ENCODE results near the gene PCGF2. TPM values are rescaled to one million over a fixed set of nuclear protein-coding genes. Genes with fewer than 3 reads are reported as not detected.

The PCGF2 gene
- total RNA-seq, 6 donors from 2014 or later: 14.6 to 51.7 (median 31.9) TPM

GRCh38 chr17:38719289-38719942 lies 28.7 kb downstream of the PCGF2 start:
- DNase-seq: no peak
- no peak for ATAC-seq (ENCODE audit: low FRiP score in 2 of 2)
- Histone ChIP-seq H3K27me3 (no peaks in the 10 kb centered on the region), H3K4me1 (peaks cover 3 to 11% (median 4%) of the 10 kb centered on the region in 4 donors), H3K36me3 (peaks cover 11 to 93% (median 74%) of the 10 kb centered on the region in 4 donors), H3K9me3 (no peaks in the 10 kb centered on the region), H3K27ac (no peak overlapping the region), H3K4me3 (no peak overlapping the region)
- 91 to 92% methylated on average over 19 to 29 of the region's 29 CpGs for WGBS, 2 donors
- no peak for TF ChIP-seq EP300 (IDR thresholded peaks at IDR 0.05)

DNA sequence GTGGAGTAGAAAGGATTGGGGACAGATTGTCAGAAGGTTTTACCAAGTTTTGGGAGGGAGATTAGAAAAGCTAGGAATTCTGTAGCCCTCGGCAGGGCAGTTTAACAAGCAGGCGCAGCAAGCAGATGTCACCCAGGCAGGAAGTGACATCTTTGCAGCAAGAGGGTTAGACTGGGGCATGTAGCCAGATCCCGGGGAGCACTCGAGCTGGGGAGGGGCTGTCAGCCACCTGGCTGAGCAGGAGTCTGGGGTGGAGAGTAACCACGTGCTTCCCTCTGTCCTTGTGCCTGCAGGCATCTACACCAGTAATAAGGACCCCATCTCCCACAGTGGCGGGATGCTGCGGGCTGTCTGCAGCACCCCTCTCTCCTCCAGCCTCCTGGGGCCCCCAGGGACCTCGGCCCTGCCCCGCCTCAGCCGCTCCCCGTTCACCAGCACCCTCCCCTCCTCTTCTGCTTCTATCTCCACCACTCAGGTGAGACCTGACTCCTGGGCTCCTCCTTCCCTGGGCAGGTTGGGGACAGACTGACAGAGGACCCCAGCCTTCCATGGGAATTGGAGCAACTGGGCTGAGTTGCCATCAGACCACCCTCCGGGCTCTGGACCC lies 30.9 kb downstream of the PCGF2 start:
- no peak overlapping the region for H3K27ac ChIP-seq
- no peak overlapping the region for H3K4me3 ChIP-seq
- peaks cover 17 to 100% (median 83%) of the 10 kb centered on the region in 4 donors for H3K36me3 ChIP-seq
- no peaks in the 10 kb centered on the region for H3K27me3 ChIP-seq
- DNase-seq (no peak), ATAC-seq (ENCODE audit: low FRiP score in 2 of 2) (no peak)
- H3K9me3 ChIP-seq: no peaks in the 10 kb centered on the region
- 76 to 84% methylated on average over 11 of the region's 12 CpGs for WGBS, 2 donors
- no peak for TF ChIP-seq POLR2AphosphoS5 (IDR thresholded peaks at IDR 0.05)
- TF ChIP-seq CTCF (IDR thresholded peaks at IDR 0.05): no peak
- TF ChIP-seq POLR2A (IDR thresholded peaks at IDR 0.05): no peak
- no peak for TF ChIP-seq EP300 (IDR thresholded peaks at IDR 0.05)
- peaks cover 0 to 4% (median 2%) of the 10 kb centered on the region in 4 donors for H3K4me1 ChIP-seq

DNA sequence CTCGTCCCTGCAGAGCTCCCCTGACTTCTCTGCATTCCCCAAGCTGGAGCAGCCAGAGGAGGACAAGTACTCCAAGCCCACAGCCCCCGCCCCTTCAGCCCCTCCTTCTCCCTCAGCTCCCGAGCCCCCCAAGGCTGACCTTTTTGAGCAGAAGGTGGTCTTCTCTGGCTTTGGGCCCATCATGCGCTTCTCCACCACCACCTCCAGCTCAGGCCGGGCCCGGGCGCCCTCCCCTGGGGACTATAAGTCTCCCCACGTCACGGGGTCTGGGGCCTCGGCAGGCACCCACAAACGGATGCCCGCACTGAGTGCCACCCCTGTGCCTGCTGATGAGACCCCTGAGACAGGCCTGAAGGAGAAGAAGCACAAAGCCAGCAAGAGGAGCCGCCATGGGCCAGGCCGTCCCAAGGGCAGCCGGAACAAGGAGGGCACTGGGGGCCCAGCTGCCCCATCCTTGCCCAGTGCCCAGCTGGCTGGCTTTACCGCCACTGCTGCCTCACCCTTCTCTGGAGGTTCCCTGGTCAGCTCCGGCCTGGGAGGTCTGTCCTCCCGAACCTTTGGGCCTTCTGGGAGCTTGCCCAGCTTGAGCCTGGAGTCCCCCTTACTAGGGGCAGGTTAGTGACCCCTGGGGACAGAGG lies 31.6 kb downstream of the PCGF2 start:
- peaks cover 24 to 100% (median 83%) of the 10 kb centered on the region in 4 donors for H3K36me3 ChIP-seq
- H3K27ac ChIP-seq: no peak overlapping the region
- no peaks in the 10 kb centered on the region for H3K27me3 ChIP-seq
- DNase-seq (peak in 1 of 2 donors; percentile 73), ATAC-seq (ENCODE audit: low FRiP score in 2 of 2) (no peak)
- no peak overlapping the region for H3K4me3 ChIP-seq
- TF ChIP-seq POLR2AphosphoS5 (IDR thresholded peaks at IDR 0.05): no peak
- no peak for TF ChIP-seq EP300 (IDR thresholded peaks at IDR 0.05)
- TF ChIP-seq POLR2A (IDR thresholded peaks at IDR 0.05): no peak
- TF ChIP-seq CTCF (IDR thresholded peaks at IDR 0.05): no peak
- H3K9me3 ChIP-seq: no peaks in the 10 kb centered on the region
- 97 to 99% methylated on average over 15 to 18 of the region's 18 CpGs for WGBS, 2 donors
- peaks cover 4 to 8% (median 4%) of the 10 kb centered on the region in 4 donors for H3K4me1 ChIP-seq

DNA sequence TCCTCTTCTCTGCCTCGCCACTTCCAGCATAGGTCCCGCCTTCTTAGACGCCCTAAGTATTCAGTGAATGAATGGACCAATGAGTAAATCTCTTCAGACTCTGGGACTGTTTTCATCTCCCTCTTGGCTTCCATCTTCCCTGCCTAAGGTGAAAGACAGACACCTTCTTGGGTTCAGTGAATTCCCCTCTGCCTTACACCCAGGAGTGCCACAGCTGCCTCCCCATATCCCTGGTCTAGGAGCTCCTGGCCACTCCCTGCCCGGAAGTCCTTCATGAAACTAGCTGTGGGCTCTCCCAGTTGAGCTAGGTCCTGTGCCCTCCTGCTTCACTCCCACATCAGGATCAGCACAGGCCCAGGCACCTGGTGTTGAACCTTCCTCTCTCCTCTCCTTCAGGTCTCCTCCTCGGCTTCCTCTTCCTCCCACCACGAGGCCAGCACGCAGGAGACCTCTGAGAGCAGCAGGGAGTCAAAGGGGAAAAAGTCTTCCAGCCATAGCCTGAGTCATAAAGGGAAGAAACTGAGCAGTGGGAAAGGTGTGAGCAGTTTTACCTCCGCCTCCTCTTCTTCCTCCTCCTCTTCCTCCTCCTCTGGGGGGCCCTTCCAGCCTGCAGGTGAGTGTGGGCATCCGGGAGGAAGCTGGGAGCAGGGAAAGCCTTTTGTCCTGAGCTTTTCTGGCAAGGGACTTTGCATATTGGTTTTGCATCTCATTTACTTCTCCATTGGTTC lies 32.8 kb downstream of the PCGF2 start:
- peaks cover 21 to 98% (median 77%) of the 10 kb centered on the region in 4 donors for H3K36me3 ChIP-seq
- TF ChIP-seq CTCF (IDR thresholded peaks at IDR 0.05): no peak
- no peak for TF ChIP-seq POLR2AphosphoS5 (IDR thresholded peaks at IDR 0.05)
- TF ChIP-seq EP300 (IDR thresholded peaks at IDR 0.05): no peak
- no peak for TF ChIP-seq POLR2A (IDR thresholded peaks at IDR 0.05)
- WGBS, 2 donors: 86 to 89% methylated on average over 9 of the region's 9 CpGs
- ATAC-seq (ENCODE audit: low FRiP score in 2 of 2) (no peak), DNase-seq (no peak)
- H3K4me3 ChIP-seq: no peak overlapping the region
- H3K27ac ChIP-seq: no peak overlapping the region
- no peaks in the 10 kb centered on the region for H3K9me3 ChIP-seq
- no peaks in the 10 kb centered on the region for H3K27me3 ChIP-seq
- peaks cover 4 to 14% (median 12%) of the 10 kb centered on the region in 4 donors for H3K4me1 ChIP-seq
